Stimulated activated CD4-positive, alpha-beta T cell treated with anti-CD3 and anti-CD28 coated beads, Interleukin-4, amount 100 ng/mL, for 24 hours (primary cell): Measurements from ENCODE around the gene KLHL1.

Source experiments
- DNase-seq: peaks from one replicate; pipeline ENCODE4 v3.0.0-alpha.2; 2020

The KLHL1 gene

DNA sequence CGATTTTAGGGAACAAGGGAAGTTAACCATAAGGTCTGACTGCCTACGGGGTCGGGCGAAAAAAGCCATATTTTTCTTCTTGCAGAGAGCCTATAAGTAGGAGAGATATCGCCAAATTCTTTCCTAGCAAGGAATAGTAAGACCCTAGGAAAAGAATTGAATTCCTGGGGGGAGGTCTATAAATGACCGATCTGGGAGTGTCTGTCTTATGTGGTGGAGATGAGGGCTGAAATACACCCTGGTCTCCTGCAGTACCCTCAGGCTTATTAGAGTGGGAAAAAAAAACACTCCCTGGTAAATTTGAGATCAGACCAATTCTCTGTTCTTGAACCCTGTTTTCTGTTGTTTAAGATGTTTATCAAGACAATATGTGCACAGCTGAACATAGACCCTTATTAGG, 448.1 kb downstream of the KLHL1 start:
- no peak for DNase-seq

DNA sequence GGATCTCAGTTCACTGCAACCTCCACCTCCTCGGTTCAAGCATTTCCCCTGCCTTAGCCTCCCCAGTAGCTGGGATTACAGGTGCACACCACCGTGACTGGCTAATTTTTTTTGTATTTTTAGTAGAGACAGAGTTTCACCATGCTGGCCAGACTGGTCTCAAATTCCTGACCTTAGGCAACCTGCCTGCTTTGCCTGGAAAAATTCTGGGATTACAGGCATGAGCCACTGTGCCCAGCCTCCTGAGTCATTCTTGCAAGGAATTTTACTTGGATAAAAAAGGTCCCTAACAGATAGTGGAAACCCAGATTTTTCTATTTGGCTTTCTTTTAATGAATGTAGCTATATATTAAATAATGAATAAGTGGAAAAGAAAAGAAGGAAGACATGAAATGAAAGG, 450.6 kb downstream of the KLHL1 start:
- no peak for DNase-seq

DNA sequence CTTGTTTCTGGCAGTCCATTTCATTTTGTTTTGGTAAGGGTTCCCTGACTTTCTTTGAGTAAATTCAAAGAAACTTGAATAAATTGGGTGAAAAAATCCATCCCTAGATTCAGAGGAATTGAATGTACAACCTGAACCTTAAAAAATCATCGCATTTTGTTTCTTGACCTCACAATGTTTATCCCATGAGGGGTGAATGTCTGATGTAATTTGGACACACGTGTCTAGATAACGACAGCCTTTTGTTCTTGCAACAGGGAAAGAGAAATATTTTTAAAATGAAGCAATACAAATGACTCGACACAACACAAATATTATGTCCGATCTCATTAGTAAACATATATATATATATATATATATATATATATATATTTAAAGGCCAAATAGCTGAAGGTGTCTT, 453.9 kb downstream of the KLHL1 start:
- DNase-seq = no peak
